GM21360 (cell line): ENCODE data around the gene PLEKHO1.
"Not testable (repeated sequence)": the region's sequence is repeated elsewhere in the genome, so short reads cannot be mapped to it uniquely, and the experiment has no call there.

Experiments
- ATAC-seq: cut with Tn5 transposase; IDR thresholded peaks from one replicate; pipeline ENCODE4 v1.9.1; 2021; ENCODE audit warnings: mild to moderate bottlenecking, moderate library complexity; ENCODE audit not compliant: unreplicated experiment

PLEKHO1 gene

DNA sequence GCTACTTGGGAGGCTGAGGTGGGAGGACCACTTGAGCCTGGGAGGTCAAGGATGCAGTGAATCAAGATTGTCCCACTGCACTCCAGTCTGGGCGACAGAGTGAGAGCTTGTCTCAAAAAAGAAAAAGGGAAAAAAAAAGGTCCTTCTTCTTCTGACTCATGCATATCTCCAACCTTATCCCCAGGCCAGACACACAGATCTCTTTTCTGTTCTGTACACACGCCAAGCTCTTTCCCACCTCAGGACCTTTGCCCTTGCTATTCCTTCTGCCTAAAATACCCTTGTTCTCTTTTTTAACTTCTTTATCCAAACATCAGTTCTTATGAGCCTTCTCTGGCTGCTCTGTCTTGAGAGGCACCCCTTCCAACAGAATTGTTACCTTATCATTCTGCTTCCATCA is 22.1 kb downstream of the PLEKHO1 start:
- ATAC-seq: no peak

DNA sequence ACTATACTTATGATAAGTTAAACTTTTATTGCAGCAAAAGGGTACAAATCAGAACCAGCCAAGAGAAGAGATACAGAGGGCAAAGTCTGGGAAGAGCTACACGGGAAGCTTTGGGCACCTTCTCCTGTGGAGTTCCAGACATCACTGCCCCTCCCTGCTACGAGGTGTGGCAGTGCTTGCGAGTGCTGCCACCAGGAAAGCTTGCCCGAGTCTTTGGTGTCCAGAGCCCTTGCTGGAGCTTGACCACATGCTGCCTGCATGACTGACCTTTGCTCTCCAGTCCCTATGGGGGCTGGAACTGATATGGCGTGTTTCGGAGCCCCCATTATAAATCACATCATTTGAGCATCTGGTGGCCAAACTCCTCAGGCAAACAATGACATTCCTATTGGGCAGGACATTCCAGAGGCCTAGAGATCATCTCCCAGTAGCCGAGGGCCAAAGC is 23.4 kb downstream of the PLEKHO1 start:
- no peak for ATAC-seq

DNA sequence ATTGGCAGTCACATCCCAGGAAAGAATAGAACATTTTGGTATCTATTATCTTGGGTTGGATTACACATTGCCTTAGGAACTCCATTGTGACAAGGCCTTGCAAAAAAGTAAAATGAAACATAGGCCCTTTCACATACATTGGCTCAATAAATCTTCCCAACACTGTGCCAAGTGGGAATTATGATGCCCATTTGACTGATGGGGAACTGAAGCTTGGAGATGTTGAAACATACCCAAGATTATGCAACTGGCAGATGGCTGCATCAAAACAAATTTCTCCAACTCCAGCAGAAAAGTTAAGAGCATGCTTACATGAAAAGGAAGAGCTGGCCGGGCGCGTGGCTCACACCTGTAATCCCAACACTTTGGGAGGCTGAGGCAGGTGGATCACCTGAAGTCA is 26.9 kb downstream of the PLEKHO1 start:
- ATAC-seq: no peak

DNA sequence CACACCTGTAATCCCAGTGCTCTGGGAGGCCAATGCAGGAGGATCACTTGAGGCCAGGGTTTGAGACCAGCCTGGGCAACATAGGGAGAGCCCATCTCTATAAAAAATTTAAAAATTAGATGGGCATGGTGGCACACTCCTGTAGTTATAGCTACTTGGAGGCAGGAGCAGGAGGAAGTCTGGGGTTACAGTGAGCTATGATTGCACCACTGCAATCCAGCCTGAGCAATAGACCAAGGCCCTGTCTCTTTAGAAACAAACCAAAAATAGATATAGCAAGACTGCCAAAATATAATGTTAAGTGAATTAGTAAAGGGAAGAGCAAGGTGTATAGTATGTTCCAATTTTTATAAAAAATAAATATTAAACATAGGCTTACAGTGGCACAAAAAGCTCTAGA is 28.8 kb downstream of the PLEKHO1 start:
- no peak for ATAC-seq

DNA sequence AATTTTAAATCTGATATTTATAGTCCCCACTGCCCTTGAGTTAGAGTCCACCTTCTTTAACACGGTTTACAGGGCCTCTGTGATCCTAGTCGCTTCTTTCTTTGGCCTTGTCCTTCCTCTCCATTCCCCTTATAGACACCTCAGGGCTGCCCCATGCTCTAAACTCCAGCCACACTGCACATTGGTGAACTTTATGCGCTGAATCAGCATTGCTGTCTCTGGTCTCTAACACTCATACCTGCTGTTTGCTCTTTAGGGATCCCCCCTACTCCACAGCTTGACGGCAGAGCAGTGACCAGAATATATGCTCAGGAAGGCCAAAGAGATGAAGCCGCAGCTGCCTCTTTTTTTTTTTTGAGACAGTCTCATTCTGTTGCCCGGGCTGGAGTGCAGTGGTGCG is 30.2 kb downstream of the PLEKHO1 start:
- ATAC-seq: no peak

DNA sequence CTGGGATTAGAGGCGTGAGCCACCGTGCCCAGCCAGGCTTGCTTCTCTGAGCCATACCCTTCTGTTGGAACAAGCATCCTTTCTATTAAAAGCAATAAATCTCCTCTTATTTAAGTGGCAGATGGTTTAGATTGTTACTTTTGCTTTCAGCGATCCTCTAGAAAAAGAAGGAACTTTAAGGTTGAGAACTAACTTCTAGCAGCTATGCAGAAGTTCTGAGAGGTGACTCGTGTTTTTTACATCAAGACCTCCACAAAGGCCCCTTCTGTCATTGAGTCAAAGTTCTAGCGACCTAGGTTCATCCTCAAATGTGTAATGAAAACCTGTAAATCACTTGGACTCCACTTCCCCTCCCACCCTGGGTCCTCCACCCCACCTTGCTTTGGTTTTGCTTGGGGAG is 30.8 kb downstream of the PLEKHO1 start:
- no peak for ATAC-seq

DNA sequence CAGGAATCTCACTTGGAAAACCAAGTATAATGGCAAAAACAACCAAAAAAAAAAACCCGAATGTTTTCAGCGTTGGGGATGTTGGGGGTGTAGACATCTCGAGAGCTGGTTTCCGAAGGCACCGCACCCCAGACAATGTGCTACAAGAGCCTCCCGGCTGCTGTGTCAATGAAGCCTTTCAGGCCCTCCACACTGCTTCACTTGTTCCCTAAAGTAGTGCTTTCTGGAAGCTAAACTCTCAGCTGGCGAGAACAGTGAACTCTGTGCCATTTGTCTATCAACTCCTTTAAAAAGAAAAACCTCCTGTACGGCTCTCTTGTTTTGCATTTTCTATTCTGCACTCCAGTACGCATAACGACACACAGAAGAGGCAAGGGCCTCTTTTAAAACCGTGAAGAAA is 32.5 kb downstream of the PLEKHO1 start:
- ATAC-seq: no peak

DNA sequence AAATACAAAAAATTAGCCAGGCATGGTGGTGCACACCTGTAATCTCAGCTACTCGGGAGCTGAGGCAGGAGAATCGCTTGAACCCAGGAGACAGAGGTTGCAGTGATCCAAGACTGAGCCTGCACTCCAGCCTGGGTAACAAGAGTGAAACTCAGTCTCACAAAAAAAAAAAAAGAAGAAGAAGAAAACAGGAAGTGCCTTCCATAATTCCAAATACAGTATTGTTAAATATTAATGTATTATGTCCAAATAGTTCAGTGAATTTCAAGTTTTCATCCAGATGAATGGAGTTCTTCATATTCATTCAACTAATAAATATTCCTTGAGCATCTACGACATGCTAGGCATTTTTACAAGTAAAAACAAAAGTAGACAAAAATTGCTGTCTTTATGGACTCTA is 33.3 kb downstream of the PLEKHO1 start:
- no peak for ATAC-seq

DNA sequence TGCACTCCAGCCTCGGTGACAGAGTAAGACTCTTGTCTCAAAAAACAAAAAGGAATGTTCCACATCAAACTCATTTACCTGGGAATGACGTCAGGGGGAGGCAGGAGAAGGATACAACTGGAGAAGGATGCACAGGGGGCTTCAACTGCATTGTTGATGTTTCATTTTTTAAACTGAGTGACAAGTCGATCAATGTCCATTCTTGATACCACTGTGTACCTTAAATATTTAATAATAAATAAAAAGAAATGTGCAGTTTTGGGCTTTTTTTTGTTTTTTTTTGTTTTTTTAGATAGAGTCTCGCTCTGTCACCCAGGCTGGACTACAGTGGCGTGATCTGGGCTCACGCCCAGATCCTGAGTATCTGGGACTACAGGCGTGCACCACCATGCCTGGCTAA is 35.8 kb downstream of the PLEKHO1 start:
- no peak for ATAC-seq

DNA sequence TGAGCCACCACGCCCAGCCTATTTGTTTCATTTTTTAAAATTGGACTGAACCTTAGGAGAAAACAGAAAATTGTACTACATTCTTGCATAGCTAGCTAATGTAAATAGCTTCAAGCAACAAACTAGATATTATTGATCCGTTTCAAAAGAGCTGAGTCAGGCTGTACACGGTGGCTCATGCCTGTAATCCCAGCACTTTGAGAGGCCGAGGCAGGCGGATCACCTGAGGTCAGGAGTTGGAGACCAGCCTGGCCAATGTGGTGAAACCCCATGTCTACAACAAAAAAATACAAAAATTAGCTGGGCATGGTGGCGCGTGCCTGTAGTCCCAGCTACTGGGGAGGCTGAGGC is 36.7 kb downstream of the PLEKHO1 start:
- ATAC-seq: not testable (repeated sequence)

DNA sequence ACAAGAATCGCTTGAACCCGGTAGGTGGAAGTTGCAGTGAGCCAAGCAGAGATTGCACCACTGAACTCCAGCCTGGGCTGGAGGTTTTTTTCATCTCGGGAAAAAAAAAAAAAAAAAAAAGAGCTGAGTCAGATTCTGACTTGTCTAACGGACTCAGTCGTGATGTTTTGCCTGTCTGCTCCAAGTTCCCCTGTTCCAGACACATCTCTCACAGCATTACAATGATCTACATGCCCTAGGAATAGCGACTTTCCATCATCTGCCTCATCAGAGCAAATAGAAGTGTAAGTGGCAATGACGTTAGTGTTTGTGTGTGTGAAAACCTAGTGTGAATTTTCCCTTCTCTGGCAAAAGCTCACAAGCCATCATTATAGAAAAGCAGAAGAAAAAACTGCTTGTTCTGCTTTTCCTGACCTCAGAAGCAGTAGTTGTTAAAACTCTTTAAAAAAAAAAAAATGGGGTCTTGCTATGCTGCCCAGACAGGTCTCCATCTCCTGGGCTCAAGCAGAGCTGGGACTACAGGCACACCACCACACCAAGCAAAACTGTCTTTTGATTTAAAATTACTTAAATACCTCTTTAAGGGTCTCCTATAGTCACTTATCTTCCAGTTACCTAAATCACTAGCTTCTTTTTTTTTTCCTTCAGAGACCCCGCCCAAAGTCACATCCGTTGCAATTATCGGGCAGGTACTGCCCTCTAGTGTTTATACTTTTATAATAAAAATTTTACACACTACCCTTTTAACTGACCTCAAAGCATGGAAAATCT is 37.3 kb downstream of the PLEKHO1 start:
- ATAC-seq: no peak

DNA sequence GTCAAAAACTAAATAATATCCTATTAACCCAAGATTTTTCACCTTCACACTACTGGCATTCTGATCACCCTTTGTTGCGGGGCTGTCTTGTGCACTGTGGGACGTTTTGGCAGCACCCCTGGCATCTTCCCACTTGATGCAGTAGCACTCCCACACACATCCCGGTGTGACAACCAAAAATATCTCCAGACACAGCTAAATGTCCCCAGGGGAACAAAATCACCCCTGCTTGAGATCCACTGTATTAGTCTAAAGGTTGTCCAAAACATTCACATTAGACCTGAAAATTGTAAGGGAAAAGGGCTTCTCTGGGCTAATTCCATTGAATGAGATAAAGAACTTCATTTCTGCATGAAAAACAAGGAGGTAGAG is 37.8 kb downstream of the PLEKHO1 start:
- no peak for ATAC-seq

DNA sequence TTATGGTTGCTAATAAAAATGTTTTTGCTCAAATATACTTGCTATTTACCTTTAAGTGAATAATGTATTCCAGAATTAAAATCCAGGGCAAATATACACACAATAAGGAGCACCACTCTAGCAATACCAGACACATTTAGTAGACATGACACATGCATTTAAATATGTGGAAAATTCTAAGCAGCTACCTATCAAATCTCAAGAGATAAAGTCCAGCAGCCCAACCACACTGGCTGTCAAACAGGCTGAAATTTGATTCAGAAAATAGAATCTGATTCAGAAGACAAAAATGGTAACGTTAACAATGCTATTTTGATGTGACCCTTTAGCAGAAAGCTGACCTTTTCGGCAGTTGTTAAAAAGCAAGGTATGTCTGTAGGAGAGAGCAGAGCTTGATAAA is 42.3 kb downstream of the PLEKHO1 start:
- no peak for ATAC-seq

DNA sequence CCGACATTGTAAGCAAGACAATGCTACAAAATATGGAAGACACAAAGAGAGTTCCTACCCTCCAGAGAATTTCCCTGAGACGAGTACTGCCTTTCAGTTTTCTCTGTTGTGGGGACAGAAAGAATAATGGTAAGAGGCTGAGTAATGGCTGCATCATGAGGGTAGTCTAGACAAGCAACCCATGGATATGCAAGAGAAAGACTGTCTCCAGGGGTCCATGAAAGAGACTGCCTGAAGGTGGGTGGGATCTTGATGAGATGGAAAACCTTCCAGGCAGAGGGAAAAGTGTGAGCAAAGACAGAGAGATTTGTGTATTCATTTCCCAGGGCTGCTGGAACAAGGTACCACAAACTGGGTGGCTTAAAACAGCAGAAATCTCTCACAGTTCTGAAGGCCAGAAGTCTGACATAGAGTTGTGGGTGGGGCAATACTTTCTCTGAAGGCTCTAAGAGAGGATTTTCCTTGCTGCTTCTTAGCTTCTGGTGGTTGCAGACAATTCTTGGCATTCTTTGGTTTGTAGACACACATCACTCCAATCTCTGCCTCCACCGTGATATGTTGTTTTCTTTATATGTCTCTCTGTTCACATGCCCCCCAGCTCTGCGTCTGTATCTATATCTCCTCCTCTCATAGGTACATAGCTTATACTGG is 44.8 kb downstream of the PLEKHO1 start:
- ATAC-seq: no peak

DNA sequence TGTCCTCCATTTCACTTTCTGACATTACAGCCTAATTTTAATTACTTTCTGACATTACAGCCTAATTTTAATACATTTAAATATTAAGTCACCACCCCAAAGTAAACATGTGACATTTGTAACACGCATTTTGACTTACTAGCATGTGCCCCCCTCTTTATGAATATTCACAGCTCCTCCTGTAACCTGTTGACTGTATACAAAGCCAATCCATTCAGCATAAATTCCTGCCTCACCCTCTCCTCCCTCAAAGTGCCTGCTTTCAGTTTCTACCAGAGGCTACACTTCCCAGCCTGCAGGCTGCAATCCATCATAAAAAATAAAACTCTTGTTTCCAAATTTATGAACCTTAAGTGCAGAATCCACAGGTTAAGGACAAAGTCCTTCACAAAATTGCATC is 46.7 kb downstream of the PLEKHO1 start:
- ATAC-seq: no peak

DNA sequence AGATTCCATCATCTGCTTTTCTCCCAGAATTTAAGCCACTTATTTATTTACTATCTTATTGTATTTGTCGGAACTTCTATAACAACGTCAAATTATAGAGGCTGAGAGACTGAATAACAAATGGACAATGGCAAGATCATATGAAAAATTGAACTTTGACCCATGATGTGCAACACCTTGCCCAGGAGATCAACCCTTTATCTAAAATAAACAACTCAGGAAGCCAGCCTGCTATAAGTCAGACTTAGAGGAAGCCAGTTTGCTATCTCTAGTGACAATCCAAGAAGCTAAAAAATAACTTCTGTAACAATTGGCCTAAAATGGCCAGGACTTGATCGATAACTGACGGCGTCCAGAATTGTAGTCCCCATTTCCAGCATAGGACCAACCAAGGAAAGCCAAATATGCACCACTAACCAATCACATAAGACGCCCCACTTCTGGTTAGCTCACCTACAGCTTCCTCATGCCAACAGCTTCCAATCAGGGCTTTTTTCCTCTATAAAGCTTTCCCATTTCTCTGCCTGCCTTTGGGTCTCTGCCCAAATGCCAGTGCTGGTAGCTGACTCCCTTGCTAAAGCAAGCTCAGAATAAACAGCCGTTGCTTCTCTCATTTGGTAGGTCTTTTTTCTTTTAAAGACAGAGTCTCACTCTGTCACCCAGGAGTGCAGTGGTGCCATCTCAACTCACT is 57.7 kb downstream of the PLEKHO1 start:
- ATAC-seq: no peak

DNA sequence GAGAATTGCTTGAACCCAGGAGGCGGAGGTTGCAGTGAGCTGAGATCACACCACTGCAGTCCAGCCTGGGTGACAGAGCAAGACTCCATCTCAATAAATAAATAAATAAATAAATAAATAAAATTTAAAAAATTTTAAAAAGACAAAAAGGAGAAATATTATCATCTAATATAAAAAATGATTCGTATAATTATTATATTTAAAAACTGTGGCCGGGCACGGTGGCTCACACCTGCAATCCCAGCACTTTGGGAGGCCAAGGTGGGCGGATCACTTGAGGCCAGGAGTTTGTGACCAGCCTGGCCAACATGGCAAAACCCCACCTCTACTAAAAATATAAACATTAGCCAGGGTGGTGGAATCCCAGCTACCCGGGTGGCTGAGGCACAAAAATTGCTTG is 58.7 kb downstream of the PLEKHO1 start:
- not testable (repeated sequence) for ATAC-seq
